Measurements from ENCODE around the gene ERGIC1. TPM values are rescaled to one million over a fixed set of nuclear protein-coding genes. Genes with fewer than 3 reads are reported as not detected.
A peak's percentile ranks its signal among the peaks of the same experiment; 100 is the strongest.

The ERGIC1 gene
- total RNA-seq, 2 donors from 2014 or later = 46.5 to 93.1 TPM

GRCh38 chr5:172805018-172805683, 28.9 kb upstream of the ERGIC1 start:
- Histone ChIP-seq H3K27me3 (no peaks in the 10 kb centered on the region), H3K36me3 (replicated peaks in 1 of 2; ENCODE audit: insufficient read depth in 1 of 2, low read depth in 2 of 2) (no peaks in the 10 kb centered on the region), H3K4me3 (no peak overlapping the region), H3K4me1 (peaks cover 5% of the 10 kb centered on the region), H3K9me3 (no peaks in the 10 kb centered on the region), H3K27ac (no peak overlapping the region)
- DNase-seq = no peak
- TF ChIP-seq POLR2A (IDR thresholded peaks at IDR 0.05) (no peak), CTCF (IDR thresholded peaks at IDR 0.05) (no peak)
- intact Hi-C loops (cut with DNase I) = no loop called here
- no peak for ATAC-seq
- WGBS, 2 donors = 61 to 69% methylated on average over 3 of the region's 3 CpGs

DNA sequence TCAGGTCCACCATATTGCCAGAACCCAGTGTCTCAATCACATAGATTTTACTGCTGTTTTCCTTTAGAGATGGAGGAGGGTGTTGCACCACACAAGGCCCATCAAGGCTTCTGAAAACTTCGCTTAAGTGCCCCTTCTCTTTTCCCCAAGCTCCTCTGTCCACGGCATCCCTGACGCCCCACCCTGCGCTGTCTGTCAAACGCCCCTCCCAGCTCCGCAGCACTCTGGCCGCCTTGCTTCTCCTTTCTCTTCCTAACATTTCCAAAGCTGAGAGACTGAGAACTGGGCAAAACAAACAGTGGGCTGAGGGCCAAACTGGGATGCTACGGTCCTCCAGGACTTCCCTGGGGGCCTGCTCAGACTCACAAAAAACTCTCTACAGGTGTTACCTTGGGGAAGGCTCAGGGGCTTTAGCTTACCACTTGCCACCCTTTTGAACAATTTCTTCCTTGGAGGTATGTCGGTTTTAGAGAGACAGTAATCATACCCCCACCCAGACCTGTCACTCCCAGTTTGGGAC, 28.3 kb upstream of the ERGIC1 start:
- no peak for ATAC-seq
- Histone ChIP-seq H3K27ac (peak overlapping the region in 1 of 4 donors; percentile 17), H3K27me3 (no peaks in the 10 kb centered on the region), H3K9me3 (no peaks in the 10 kb centered on the region), H3K4me1 (peaks cover 5% of the 10 kb centered on the region), H3K36me3 (replicated peaks in 1 of 2; ENCODE audit: insufficient read depth in 1 of 2, low read depth in 2 of 2) (no peaks in the 10 kb centered on the region), H3K4me3 (no peak overlapping the region)
- TF ChIP-seq CTCF (IDR thresholded peaks at IDR 0.05) (no peak), POLR2A (IDR thresholded peaks at IDR 0.05) (no peak)
- 79 to 84% methylated on average over 9 of the region's 9 CpGs for WGBS, 2 donors
- no peak for DNase-seq
- intact Hi-C loops (cut with DNase I) = no loop called here

DNA sequence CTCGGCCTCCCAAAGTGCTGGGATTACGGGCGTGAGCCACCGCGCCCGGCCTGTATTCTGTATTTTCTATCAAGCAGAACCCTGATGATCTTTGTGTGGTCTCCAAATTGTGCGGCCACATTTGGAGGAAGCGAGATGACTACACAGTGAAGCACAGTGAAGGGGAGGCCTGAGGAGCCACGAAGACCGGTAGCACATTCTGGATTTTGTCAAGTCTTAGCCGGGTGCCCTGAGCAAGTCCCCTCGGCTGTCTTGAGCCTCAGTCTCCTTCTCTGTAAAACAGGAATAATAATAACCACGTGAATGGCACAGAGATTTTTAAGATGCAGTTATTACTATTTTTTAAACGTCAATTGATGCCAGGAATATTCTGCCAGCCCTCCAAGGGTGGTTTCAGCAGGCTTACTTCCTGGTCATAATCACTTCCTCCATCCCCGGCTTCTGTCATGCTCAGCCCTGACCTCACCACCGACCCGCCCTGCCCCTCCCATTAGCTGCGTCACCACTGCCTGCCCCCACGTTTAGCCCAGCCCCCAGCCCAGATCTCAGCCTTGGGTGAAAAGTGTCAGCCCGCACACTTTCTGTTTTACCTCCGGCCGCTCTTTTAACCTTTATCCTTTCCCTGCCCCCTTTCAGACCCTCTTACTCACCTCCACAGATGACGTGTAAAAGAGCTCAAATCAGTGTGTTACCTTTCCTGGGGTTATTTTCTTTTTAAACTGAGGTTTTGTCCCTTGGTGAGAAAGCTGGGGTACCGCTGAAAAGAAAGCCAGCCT, 27.0 kb upstream of the ERGIC1 start:
- Histone ChIP-seq H3K27me3 (no peaks in the 10 kb centered on the region), H3K36me3 (replicated peaks in 1 of 2; ENCODE audit: insufficient read depth in 1 of 2, low read depth in 2 of 2) (no peaks in the 10 kb centered on the region), H3K4me1 (peaks cover 5% of the 10 kb centered on the region), H3K27ac (peak overlapping the region; percentile 46 to 85 (median 76)), H3K4me3 (no peak overlapping the region), H3K9me3 (no peaks in the 10 kb centered on the region)
- ATAC-seq (peak; percentile 100), DNase-seq (peak; percentile 91 to 96 (median 94))
- intact Hi-C loops (cut with DNase I) = no loop called here
- WGBS, 2 donors = 48 to 55% methylated on average over 24 of the region's 24 CpGs
- TF ChIP-seq POLR2A (IDR thresholded peaks at IDR 0.05) = peak; percentile 51 to 85 (median 81)
- no peak for TF ChIP-seq CTCF (IDR thresholded peaks at IDR 0.05)

DNA sequence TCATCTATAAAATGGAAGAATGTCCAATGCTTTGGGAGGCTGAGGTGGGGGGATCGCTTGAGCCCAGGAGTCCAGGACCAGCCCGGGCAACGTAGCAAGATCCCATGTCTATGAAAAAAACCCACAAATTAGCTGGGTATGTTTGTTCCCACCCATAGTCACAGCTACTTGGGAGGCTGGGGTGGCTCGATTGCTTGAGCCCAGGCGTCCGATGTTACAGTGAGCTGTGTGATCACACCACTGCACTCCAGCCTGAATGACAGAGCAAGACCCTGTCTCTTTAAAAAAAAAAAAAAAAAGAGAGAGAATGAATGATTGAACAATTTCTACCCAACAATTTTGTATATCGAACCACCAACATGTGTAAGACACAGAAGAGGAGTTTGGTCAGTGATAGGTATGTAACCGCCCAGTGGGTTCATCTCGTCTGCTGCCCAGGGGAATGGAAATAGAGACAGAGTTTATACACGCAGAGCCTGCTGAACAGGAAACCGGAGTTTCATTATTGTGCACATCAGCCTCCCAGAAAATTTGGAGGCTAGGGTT, 26.2 kb upstream of the ERGIC1 start:
- DNase-seq = no peak
- ATAC-seq = no peak
- intact Hi-C loops (cut with DNase I) = no loop called here
- TF ChIP-seq CTCF (IDR thresholded peaks at IDR 0.05) = no peak
- TF ChIP-seq POLR2A (IDR thresholded peaks at IDR 0.05) = no peak
- Histone ChIP-seq H3K27me3 (no peaks in the 10 kb centered on the region), H3K36me3 (replicated peaks in 1 of 2; ENCODE audit: insufficient read depth in 1 of 2, low read depth in 2 of 2) (no peaks in the 10 kb centered on the region), H3K27ac (peak overlapping the region; percentile 46 to 85 (median 76)), H3K4me1 (peaks cover 5% of the 10 kb centered on the region), H3K9me3 (no peaks in the 10 kb centered on the region), H3K4me3 (no peak overlapping the region)
- WGBS, 2 donors = 89 to 95% methylated on average over 11 of the region's 11 CpGs

All from body of pancreas (tissue), 4 donors.